GM10847 (cell line): ENCODE measurements around the gene EDA2R.

Experiments
- POLR2A ChIP-seq: IDR thresholded peaks from 2 replicates; pipeline ENCODE4 v1.6.1; 2011; ENCODE audit not compliant: insufficient read length; ENCODE audit errors: extremely low read depth

Gene EDA2R

GRCh38 chrX:66602381-66602938, 36.4 kb downstream of the EDA2R start:
- TF ChIP-seq POLR2A, result no peak

DNA sequence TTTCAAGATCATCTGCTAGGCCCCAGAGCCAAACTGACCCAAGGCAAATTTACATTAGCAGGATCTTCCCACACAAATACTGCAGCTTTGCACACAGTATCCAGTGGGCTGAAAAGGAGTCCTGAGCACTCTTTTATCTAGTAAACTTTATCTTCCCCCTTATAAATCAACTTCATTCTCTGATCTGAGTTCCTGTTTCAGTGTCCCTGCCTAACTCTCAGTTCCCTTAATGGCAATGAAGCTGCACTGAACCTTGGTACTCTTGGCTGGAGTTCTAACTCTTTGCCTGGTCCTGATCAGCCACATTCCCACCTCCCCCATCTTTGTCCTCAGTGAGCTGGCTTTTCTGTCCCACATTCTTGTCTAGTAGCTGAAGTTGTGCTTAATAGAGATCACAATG, 37.4 kb downstream of the EDA2R start:
- no peak for TF ChIP-seq POLR2A

DNA sequence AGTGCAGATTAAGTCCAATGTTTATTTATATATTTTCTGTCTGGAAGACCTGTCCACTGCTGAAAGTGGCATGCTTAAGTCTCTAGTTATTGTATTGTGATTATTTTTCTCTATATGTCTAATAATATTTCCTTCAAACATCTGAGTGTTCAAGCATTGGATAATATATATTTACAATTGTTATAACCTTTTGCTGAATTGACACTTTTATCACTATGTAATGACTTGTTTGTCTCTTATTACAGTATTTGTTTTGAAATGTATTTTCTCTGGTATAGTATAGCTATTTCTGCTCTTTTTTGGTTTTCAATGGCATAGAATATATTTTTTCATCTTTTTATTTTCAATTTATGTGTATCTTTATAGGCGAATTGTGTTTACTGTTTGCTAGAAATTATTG, 59.7 kb downstream of the EDA2R start:
- no peak for TF ChIP-seq POLR2A

DNA sequence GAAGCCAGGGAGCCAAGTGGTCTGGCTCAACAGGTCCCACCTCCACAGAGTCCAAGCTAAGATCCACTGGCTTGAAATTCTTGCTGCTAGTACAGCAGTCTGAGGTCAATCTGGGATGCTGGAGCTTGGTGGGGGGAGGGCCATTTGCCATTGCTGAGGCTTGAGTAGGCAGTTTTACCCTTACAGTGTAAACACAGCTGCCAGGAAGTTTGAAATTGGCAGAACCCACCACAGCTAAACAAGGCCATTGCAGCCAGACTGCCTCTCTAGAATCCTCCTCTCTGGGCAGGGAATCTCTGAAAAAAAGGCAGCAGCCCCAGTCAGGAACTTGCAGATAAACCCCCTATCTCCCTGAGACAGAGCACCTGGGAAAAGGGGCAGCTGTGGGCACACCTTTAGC, 84.9 kb downstream of the EDA2R start:
- no peak for TF ChIP-seq POLR2A

- no peak for TF ChIP-seq POLR2A
Observed at GRCh38 chrX:66547847-66548369, 91.0 kb downstream of the EDA2R start.
